GM23338 (cell line): Measurements from ENCODE around the gene RFFL.

Source experiments
- CREB1 ChIP-seq: fragments of 250-450 bp; sonication (Bioruptor Pico); IDR thresholded peaks from 2 replicates; pipeline ENCODE4 v1.5.0; 2020; ENCODE audit warnings: low read depth, mild to moderate bottlenecking, moderate library complexity
- CTCF ChIP-seq, 2 experiments: fragments of 200-600 bp in 1 of 2; sonication (generic) in 1 of 2; conservative IDR thresholded peaks; 2 replicates each; pipeline versions ENCODE4 v1.5.1 to v1.6.1; 2016 to 2017; ENCODE audit warnings: antibody characterized with exemption in 2 of 2, low read depth in 2 of 2, mild to moderate bottlenecking in 2 of 2, moderate library complexity in 1 of 2
- ETS1 ChIP-seq: IDR thresholded peaks from 2 replicates; pipeline ENCODE4 v1.6.1; 2016; ENCODE audit warnings: antibody characterized with exemption
- EZH2 ChIP-seq: fragments of 200-600 bp; sonication (generic); IDR thresholded peaks from one replicate; pipeline ENCODE4 v1.8.0; 2017; ENCODE audit warnings: antibody characterized with exemption, mild to moderate bottlenecking, low read depth; ENCODE audit not compliant: unreplicated experiment
- EZH2phosphoT487 ChIP-seq: fragments of 200-600 bp; sonication (generic); IDR thresholded peaks from one replicate; pipeline ENCODE4 v1.8.1; 2018; ENCODE audit warnings: antibody characterized with exemption; ENCODE audit not compliant: unreplicated experiment
- JUNB ChIP-seq: IDR thresholded peaks from one replicate; pipeline ENCODE4 v1.6.1; 2016; ENCODE audit warnings: antibody characterized with exemption; ENCODE audit not compliant: unreplicated experiment
- NANOG ChIP-seq: IDR thresholded peaks from 2 replicates; pipeline ENCODE4 v1.6.1; 2016; ENCODE audit warnings: antibody characterized with exemption, borderline replicate concordance
- POLR2AphosphoS5 ChIP-seq: IDR thresholded peaks from 2 replicates; pipeline ENCODE4 v1.6.1; 2016; ENCODE audit warnings: antibody characterized with exemption, low read depth
- REST ChIP-seq: IDR thresholded peaks from one replicate; pipeline ENCODE4 v1.6.1; 2018; ENCODE audit warnings: antibody characterized with exemption; ENCODE audit not compliant: unreplicated experiment
- STAT1 ChIP-seq: IDR thresholded peaks from one replicate; pipeline ENCODE4 v1.6.1; 2016; ENCODE audit warnings: antibody characterized with exemption; ENCODE audit not compliant: unreplicated experiment
- ZNF114 ChIP-seq: fragments of 250-450 bp; sonication (Bioruptor Pico); IDR thresholded peaks from 2 replicates; pipeline ENCODE4 v1.5.0; 2020; ENCODE audit warnings: mild to moderate bottlenecking, moderate library complexity
- ZNF331 ChIP-seq: fragments of 250-450 bp; sonication (Bioruptor Pico); IDR thresholded peaks from 2 replicates; pipeline ENCODE4 v1.5.0; 2020; ENCODE audit warnings: low read depth, mild to moderate bottlenecking, moderate library complexity
- ZNF462 ChIP-seq: fragments of 250-450 bp; sonication (Bioruptor Pico); IDR thresholded peaks from 2 replicates; pipeline ENCODE4 v1.5.0; 2020; ENCODE audit warnings: mild to moderate bottlenecking, moderate library complexity

- TF ChIP-seq CTCF (conservative IDR thresholded peaks at IDR 0.05; ENCODE audit: low read depth in 2 of 2) (no peak), ZNF462 (CRISPR knock-in tag) (no peak), POLR2AphosphoS5 (no peak), EZH2 (no peak), REST (no peak), CREB1 (no peak), NANOG (no peak), ETS1 (no peak), JUNB (no peak), EZH2phosphoT487 (no peak), ZNF114 (CRISPR knock-in tag) (no peak), ZNF331 (no peak), STAT1 (no peak)
These were observed 62.0 kb downstream of the RFFL start for GRCh38 chr17:35001549-35001948.
